Neutrophil (primary cell): ENCODE results near the gene FGF14.

Experiments used
- H3K27ac ChIP-seq: fragments of 200-600 bp; sonication (generic); 2 replicates; pipeline ENCODE4 v1.5.1; 2016; ENCODE audit warnings: mild to moderate bottlenecking, moderate library complexity
- H3K27me3 ChIP-seq: fragments of 200-600 bp; sonication (generic); 2 replicates; pipeline ENCODE4 v1.6.0; 2016; ENCODE audit warnings: mild to moderate bottlenecking
- H3K36me3 ChIP-seq: fragments of 200-600 bp; sonication (generic); 2 replicates; pipeline ENCODE4 v1.5.1; 2017
- H3K4me1 ChIP-seq, 2 experiments: fragments of 200-600 bp in 1 of 2; sonication (generic) in 1 of 2; 1 replicate in 1 of 2; 2 replicates in 1 of 2; pipeline versions ENCODE4 v1.5.1 to v1.6.1; 2013 to 2016; ENCODE audit warnings: low read depth in 1 of 2, low read length in 1 of 2, mild to moderate bottlenecking in 1 of 2, moderate library complexity in 1 of 2; ENCODE audit not compliant: control insufficient read depth in 1 of 2, insufficient read depth in 1 of 2
- H3K4me3 ChIP-seq, 2 experiments: fragments of 200-600 bp in 1 of 2; sonication (generic) in 1 of 2; 1 replicate in 1 of 2; 2 replicates in 1 of 2; pipeline ENCODE4 v1.5.1; 2013 to 2016; ENCODE audit warnings: low read depth in 1 of 2, low read length in 1 of 2, mild to moderate bottlenecking in 1 of 2, moderate library complexity in 1 of 2
- H3K9me3 ChIP-seq: fragments of 200-600 bp; sonication (generic); 2 replicates; pipeline ENCODE4 v1.5.1; 2016
- TF ChIP-seq, protein P1 (sequence below): fragments of 200-600 bp; sonication (generic); IDR thresholded peaks from 2 replicates; pipeline ENCODE4 v1.5.1; 2016; ENCODE audit warnings: antibody characterized with exemption

The FGF14 gene

DNA sequence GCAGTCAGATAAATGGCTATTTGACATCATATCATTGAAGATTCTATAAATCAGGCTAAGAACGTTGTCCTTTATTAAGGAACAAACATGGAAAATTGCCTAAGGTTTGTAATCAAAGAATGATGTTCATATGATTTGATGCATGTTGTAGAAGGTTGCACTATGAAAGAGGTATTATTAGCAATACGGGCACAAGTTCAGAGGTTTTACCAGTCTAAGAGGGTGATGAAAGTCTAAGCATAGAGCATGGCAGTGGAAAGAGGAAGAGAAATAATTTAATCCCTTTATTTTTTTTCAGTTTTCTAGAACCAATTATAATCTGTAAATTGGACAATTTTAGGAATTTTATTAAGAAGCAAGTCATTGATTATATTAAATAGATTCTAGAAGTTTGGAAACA lies 450.7 kb downstream of the FGF14 start:
- TF ChIP-seq, protein P1, sequence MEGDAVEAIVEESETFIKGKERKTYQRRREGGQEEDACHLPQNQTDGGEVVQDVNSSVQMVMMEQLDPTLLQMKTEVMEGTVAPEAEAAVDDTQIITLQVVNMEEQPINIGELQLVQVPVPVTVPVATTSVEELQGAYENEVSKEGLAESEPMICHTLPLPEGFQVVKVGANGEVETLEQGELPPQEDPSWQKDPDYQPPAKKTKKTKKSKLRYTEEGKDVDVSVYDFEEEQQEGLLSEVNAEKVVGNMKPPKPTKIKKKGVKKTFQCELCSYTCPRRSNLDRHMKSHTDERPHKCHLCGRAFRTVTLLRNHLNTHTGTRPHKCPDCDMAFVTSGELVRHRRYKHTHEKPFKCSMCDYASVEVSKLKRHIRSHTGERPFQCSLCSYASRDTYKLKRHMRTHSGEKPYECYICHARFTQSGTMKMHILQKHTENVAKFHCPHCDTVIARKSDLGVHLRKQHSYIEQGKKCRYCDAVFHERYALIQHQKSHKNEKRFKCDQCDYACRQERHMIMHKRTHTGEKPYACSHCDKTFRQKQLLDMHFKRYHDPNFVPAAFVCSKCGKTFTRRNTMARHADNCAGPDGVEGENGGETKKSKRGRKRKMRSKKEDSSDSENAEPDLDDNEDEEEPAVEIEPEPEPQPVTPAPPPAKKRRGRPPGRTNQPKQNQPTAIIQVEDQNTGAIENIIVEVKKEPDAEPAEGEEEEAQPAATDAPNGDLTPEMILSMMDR, result no peak
- Histone ChIP-seq H3K9me3 (no peaks in the 10 kb centered on the region), H3K4me1 (no peaks in the 10 kb centered on the region), H3K27ac (no peak overlapping the region), H3K36me3 (no peaks in the 10 kb centered on the region), H3K4me3 (no peak overlapping the region), H3K27me3 (no peaks in the 10 kb centered on the region)

DNA sequence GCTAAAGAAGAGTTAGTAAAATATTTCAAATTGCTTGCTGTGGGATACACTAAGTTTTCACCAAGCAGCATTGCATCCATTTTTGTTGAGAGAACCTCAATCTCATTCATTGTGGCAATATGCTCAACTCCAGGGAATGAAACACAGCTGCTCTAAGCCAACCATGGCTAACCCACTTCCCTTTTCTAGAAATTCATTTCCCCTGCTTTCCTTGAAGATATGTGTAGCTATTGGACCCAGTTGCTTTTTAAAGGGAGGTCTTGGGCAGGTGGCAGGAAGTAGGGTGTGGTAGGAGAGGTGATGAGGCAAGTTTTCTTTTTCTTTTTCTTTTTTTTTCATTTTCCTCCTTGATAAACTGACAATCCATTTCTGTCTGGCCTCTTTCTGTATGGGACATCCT lies 452.2 kb downstream of the FGF14 start:
- Histone ChIP-seq H3K4me3 (no peak overlapping the region), H3K27ac (no peak overlapping the region), H3K36me3 (no peaks in the 10 kb centered on the region), H3K4me1 (no peaks in the 10 kb centered on the region), H3K9me3 (no peaks in the 10 kb centered on the region), H3K27me3 (no peaks in the 10 kb centered on the region)
- TF ChIP-seq, protein P1, result no peak

DNA sequence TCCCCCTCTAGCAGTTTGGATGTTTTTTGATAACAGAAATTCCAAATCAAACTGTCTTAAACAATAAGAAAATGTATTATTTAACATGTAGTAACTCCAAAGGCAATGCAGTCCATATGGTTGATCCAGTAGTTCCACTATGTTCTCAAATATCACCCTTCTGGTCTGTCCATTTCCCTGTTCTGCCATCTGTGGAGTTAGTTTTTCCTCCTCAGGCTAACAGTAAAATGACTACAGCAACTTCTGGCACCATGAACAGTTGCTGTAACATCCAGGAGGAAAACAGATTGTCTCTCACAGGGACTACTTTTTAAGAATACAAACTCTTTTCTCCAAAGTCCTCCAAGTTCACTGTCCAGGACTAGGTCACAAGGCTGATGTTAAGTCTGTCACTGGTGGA lies 455.4 kb downstream of the FGF14 start:
- TF ChIP-seq, protein P1, result no peak
- no peaks in the 10 kb centered on the region for H3K9me3 ChIP-seq
- H3K27ac ChIP-seq, result no peak overlapping the region

DNA sequence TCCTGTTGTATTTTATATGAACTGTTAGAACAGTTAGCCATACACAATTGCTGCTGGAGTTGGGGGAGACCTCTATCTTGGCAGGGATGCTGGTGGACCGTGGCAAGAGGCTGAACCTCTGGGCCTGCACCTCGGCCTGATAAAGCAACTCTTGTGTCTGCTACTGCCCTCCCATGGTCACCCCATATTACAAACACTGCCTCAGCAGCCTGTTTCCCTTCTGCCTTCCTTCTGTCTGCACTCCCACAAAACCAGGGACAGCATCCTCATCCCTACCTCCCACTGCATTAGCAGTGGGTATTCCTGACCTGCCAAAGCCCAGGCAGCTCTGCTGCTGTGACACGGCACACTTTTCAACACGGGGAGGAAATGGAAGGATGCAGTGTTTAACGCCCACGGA lies 456.4 kb downstream of the FGF14 start:
- H3K27me3 ChIP-seq, result no peaks in the 10 kb centered on the region
- H3K4me1 ChIP-seq, result no peaks in the 10 kb centered on the region
- no peak overlapping the region for H3K27ac ChIP-seq
- TF ChIP-seq, protein P1, result no peak
- H3K9me3 ChIP-seq, result no peaks in the 10 kb centered on the region
- H3K4me3 ChIP-seq, result no peak overlapping the region
- no peaks in the 10 kb centered on the region for H3K36me3 ChIP-seq

More for the DNA sequence above, 455.4 kb downstream of the FGF14 start:
- no peak overlapping the region for H3K4me3 ChIP-seq
- H3K27me3 ChIP-seq, result no peaks in the 10 kb centered on the region
- no peaks in the 10 kb centered on the region for H3K36me3 ChIP-seq
- H3K4me1 ChIP-seq, result no peaks in the 10 kb centered on the region

DNA sequence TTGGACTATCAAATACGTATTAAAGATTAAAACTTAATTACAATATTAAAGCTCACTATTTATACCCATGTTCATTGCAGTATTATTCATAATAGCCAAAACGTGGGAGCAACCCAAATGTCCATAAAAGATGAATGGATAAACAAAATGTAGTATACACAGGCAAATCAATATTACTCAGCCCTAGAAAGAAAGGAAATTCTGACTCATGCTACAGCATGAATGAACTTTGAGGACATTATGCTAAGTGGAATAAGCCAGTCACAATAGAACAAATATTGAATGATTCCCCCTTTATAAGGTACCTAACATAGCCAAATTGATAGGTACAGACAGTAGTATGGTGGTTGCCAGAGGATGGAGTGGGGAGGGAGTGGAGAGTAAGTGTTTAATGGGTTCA lies 457.3 kb downstream of the FGF14 start:
- H3K27ac ChIP-seq, result no peak overlapping the region
- TF ChIP-seq, protein P1, result no peak
- H3K36me3 ChIP-seq, result no peaks in the 10 kb centered on the region
- no peaks in the 10 kb centered on the region for H3K4me1 ChIP-seq
- no peak overlapping the region for H3K4me3 ChIP-seq
- H3K9me3 ChIP-seq, result no peaks in the 10 kb centered on the region
- no peaks in the 10 kb centered on the region for H3K27me3 ChIP-seq
